Uterus (tissue), 2 donors: ENCODE measurements around the gene MEIOB.

Experiments used
- CTCF ChIP-seq, 4 experiments: fragments of 200-600 bp in 2 of 4; fragments of 450-650 bp in 2 of 4; sonication (generic) in 2 of 4; IDR thresholded peaks; one replicate each; pipeline ENCODE4 v1.5.1; 2016 to 2019; ENCODE audit warnings: antibody characterized with exemption in 4 of 4, mild to moderate bottlenecking in 2 of 4, moderate library complexity in 1 of 4
- POLR2A ChIP-seq, 2 donors: fragments of 450-650 bp; IDR thresholded peaks; one replicate each; pipeline ENCODE4 v1.6.1; 2016; ENCODE audit warnings: antibody characterized with exemption in 2 of 2, mild to moderate bottlenecking in 1 of 2, moderate library complexity in 1 of 2

DNA sequence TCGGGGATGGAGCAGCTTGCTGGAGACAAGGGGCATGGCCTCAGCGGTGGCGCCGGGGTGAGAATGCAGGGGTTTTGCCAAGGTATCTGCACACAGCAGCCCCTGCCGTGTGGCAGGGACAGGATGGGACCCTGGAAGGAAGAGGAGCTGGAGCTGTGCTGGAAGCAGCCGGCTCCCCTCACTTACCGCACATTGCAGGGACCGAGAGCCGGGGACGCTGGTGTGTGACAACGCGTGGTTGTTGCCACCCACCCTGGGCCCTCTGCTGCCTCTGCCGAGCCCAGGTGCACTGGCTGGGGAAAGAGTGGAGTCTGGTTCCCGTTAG lies 86.2 kb downstream of the MEIOB start:
- TF ChIP-seq POLR2A (IDR thresholded peaks at IDR 0.05) (no peak), CTCF (IDR thresholded peaks at IDR 0.05) (no peak)
